Smooth muscle cell (in vitro differentiated cells): ENCODE results near the gene PRTFDC1. TPM values are rescaled to one million over a fixed set of nuclear protein-coding genes. Genes with fewer than 3 reads are reported as not detected.

Source experiments
- DNase-seq: peaks from one replicate; lab custom pipeline; 2025; ENCODE audit not compliant: unreplicated experiment; lab: John Stamatoyannopoulos, UW
- H2AFZ ChIP-seq: fragments of 200-600 bp; sonication (generic); 2 replicates; pipeline ENCODE4 v1.6.0; 2016; ENCODE audit warnings: antibody characterized with exemption, low read depth, mild to moderate bottlenecking
- H3F3A ChIP-seq: fragments of 200-600 bp; sonication (generic); 2 replicates; pipeline ENCODE4 v1.6.0; 2017; ENCODE audit warnings: antibody characterized with exemption, low read depth
- H3K27ac ChIP-seq: fragments of 200-600 bp; sonication (generic); 2 replicates; pipeline ENCODE4 v1.5.1; 2016; ENCODE audit warnings: low read depth, mild to moderate bottlenecking
- H3K27me3 ChIP-seq: fragments of 200-600 bp; sonication (generic); 2 replicates; pipeline ENCODE4 v1.6.1; 2016; ENCODE audit warnings: low read depth, mild to moderate bottlenecking
- H3K36me3 ChIP-seq: fragments of 200-600 bp; sonication (generic); 2 replicates; pipeline ENCODE4 v1.5.1; 2016; ENCODE audit warnings: low read depth
- H3K4me1 ChIP-seq: fragments of 200-600 bp; sonication (generic); 2 replicates; pipeline ENCODE4 v1.5.1; 2016; ENCODE audit warnings: low read depth
- H3K4me2 ChIP-seq: fragments of 200-600 bp; sonication (generic); 2 replicates; pipeline ENCODE4 v1.6.0; 2016; ENCODE audit warnings: mild to moderate bottlenecking
- H3K4me3 ChIP-seq: fragments of 200-600 bp; sonication (generic); 2 replicates; pipeline ENCODE4 v1.5.1; 2016; ENCODE audit warnings: mild to moderate bottlenecking
- H3K79me2 ChIP-seq: fragments of 200-600 bp; sonication (generic); 2 replicates; pipeline ENCODE4 v1.6.0; 2016; ENCODE audit warnings: low read depth, mild to moderate bottlenecking
- H3K9ac ChIP-seq: fragments of 200-600 bp; sonication (generic); 2 replicates; pipeline ENCODE4 v1.6.0; 2016; ENCODE audit warnings: low read depth
- H3K9me3 ChIP-seq: fragments of 200-600 bp; sonication (generic); replicated peaks from 2 replicates; pipeline ENCODE4 v1.5.1; 2016; ENCODE audit warnings: low read depth
- H4K20me1 ChIP-seq: fragments of 200-600 bp; sonication (generic); 2 replicates; pipeline ENCODE4 v1.6.0; 2016; ENCODE audit warnings: low read depth
- CTCF ChIP-seq: fragments of 200-600 bp; sonication (generic); IDR thresholded peaks from 2 replicates; pipeline ENCODE4 v1.5.1; 2017; ENCODE audit warnings: borderline replicate concordance, mild to moderate bottlenecking, antibody characterized with exemption; ENCODE audit not compliant: insufficient read depth, poor library complexity, severe bottlenecking
- WGBS: methylation state at CpG from one replicate; pipeline ENCODE4 v1.1.7; 2016; ENCODE audit warnings: low lambda C conversion rate; 5-methylcytosine and 5-hydroxymethylcytosine counted together
- polyA plus RNA-seq: library from polyadenylated mRNA; unstranded; fragments of >200 nt; fragmentation: Nextera tagmentation; extraction: Ambion mirVana; gene quantifications from 2 replicates; pipeline ENCODE4 v1.2.1, GENCODE V29; 2016
- total RNA-seq: library from RNA; depleted of rRNA; stranded (reverse); fragments of >200 nt; gene quantifications from 2 replicates; pipeline ENCODE4 v1.2.3, GENCODE V29; 2014

The PRTFDC1 gene
- total and polyA plus RNA-seq, 2 experiments from 2014 or later = 10.2 to 11.9 TPM

DNA sequence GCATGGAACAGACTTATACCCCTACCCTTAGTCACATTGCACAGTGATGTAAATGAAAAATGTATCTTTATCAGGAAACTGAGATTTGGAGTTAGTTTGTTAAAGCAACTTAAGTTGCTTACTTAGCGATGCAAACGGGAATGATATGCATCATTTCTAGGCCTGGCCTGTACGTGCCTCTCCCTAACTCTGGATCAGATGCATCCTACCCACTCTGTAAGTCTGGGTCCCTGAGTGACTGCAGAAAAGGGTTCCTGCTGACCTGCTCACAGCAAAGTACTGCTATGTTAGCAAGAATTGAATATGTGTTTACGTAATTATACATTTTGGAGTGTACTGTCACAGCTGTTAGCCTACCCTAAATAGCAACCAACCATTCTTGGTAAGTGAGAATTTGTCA, 30.7 kb upstream of the PRTFDC1 start:
- Histone ChIP-seq H3K27me3 (no peaks in the 10 kb centered on the region), H4K20me1 (no peaks in the 10 kb centered on the region), H3K79me2 (no peaks in the 10 kb centered on the region), H3K9me3 (no peaks in the 10 kb centered on the region), H3K4me2 (no peak overlapping the region), H3F3A (no peaks in the 10 kb centered on the region), H3K36me3 (no peaks in the 10 kb centered on the region), H3K4me1 (no peaks in the 10 kb centered on the region), H3K27ac (no peak overlapping the region), H2AFZ (no peak overlapping the region), H3K4me3 (no peak overlapping the region), H3K9ac (no peak overlapping the region)
- 99% methylated on average over 4 of the region's 4 CpGs for WGBS
- no peak for DNase-seq
- no peak for TF ChIP-seq CTCF

GRCh38 chr10:24982319-24983112, 30.1 kb upstream of the PRTFDC1 start:
- WGBS = 91% methylated on average over 1 of the region's 1 CpG
- TF ChIP-seq CTCF = no peak
- H3K27ac ChIP-seq = no peak overlapping the region

GRCh38 chr10:24981161-24981710, 28.8 kb upstream of the PRTFDC1 start:
- Histone ChIP-seq H3K4me3 (no peak overlapping the region), H4K20me1 (no peaks in the 10 kb centered on the region), H3K4me2 (peak overlapping the region; percentile 18), H3F3A (no peaks in the 10 kb centered on the region), H3K9ac (no peak overlapping the region), H3K27me3 (no peaks in the 10 kb centered on the region), H3K36me3 (no peaks in the 10 kb centered on the region), H3K27ac (no peak overlapping the region), H3K79me2 (no peaks in the 10 kb centered on the region), H2AFZ (no peak overlapping the region), H3K9me3 (no peaks in the 10 kb centered on the region), H3K4me1 (no peaks in the 10 kb centered on the region)
- DNase-seq = no peak
- TF ChIP-seq CTCF = no peak
- 63% methylated on average over 5 of the region's 5 CpGs for WGBS

More at GRCh38 chr10:24982319-24983112, 30.1 kb upstream of the PRTFDC1 start:
- DNase-seq = no peak
- H3K4me3 ChIP-seq = no peak overlapping the region
- H2AFZ ChIP-seq = no peak overlapping the region
- no peaks in the 10 kb centered on the region for H3K79me2 ChIP-seq
- no peaks in the 10 kb centered on the region for H3K36me3 ChIP-seq
- no peak overlapping the region for H3K4me2 ChIP-seq
- H3K9ac ChIP-seq = no peak overlapping the region
- H3F3A ChIP-seq = no peaks in the 10 kb centered on the region
- H3K9me3 ChIP-seq = no peaks in the 10 kb centered on the region
- H3K4me1 ChIP-seq = no peaks in the 10 kb centered on the region
- H3K27me3 ChIP-seq = no peaks in the 10 kb centered on the region
- no peaks in the 10 kb centered on the region for H4K20me1 ChIP-seq
